Superior temporal gyrus (tissue), 1 donor: ENCODE data around the gene CLTB.

Experiments used
- DNase-seq: peaks from one replicate; pipeline ENCODE4 v3.0.0-alpha.2; 2016; ENCODE audit errors: extremely low spot score

CLTB gene

GRCh38 chr5:176401281-176402205 is 14.8 kb downstream of the CLTB start:
- DNase-seq, result no peak

GRCh38 chr5:176400382-176401156 is 15.8 kb downstream of the CLTB start:
- DNase-seq, result no peak

- DNase-seq, result no peak
These were observed 18.5 kb downstream of the CLTB start for GRCh38 chr5:176397736-176398420.

- DNase-seq, result no peak
These were observed 20.0 kb downstream of the CLTB start for GRCh38 chr5:176396330-176396729.

GRCh38 chr5:176394881-176395675 is 21.3 kb downstream of the CLTB start:
- DNase-seq, result no peak

GRCh38 chr5:176394096-176394495 is 22.2 kb downstream of the CLTB start:
- no peak for DNase-seq

- DNase-seq, result no peak
These were observed 23.8 kb downstream of the CLTB start for GRCh38 chr5:176392526-176392925.

GRCh38 chr5:176391999-176392398 is 24.3 kb downstream of the CLTB start:
- no peak for DNase-seq

GRCh38 chr5:176391479-176391878 is 24.9 kb downstream of the CLTB start:
- no peak for DNase-seq

- peak; percentile 38 for DNase-seq
These were observed 26.9 kb downstream of the CLTB start for GRCh38 chr5:176389135-176390123.

GRCh38 chr5:176388444-176389134 is 27.8 kb downstream of the CLTB start, which contains the start of the genes HIGD2A and NOP16:
Gene HIGD2A, plus strand, starts transcription at chr5:176388751. Its CDS starts 69 bp downstream, at chr5:176388820.
Gene NOP16, minus strand, starts transcription at chr5:176388598. Its CDS starts 59 bp downstream, at chr5:176388539.
- peak; percentile 100 for DNase-seq

GRCh38 chr5:176388003-176388443 is 28.3 kb downstream of the CLTB start:
- no peak for DNase-seq

- no peak for DNase-seq
These were observed 28.9 kb downstream of the CLTB start for GRCh38 chr5:176387384-176387925.

GRCh38 chr5:176386491-176386890 is 29.8 kb downstream of the CLTB start:
- DNase-seq, result no peak

- no peak for DNase-seq
These were observed 31.3 kb downstream of the CLTB start for GRCh38 chr5:176384991-176385390.

GRCh38 chr5:176384366-176384930 is 31.9 kb downstream of the CLTB start:
- DNase-seq, result no peak

- DNase-seq, result no peak
These were observed 32.4 kb downstream of the CLTB start for GRCh38 chr5:176383961-176384360.

GRCh38 chr5:176383248-176383905 is 33.0 kb downstream of the CLTB start:
- DNase-seq, result no peak
